ENCODE measurements around the gene BCL11B.

Gene BCL11B

GRCh38 chr14:99156090-99156425 lies 115.9 kb downstream of the BCL11B start:
- DNase-seq (ENCODE audit: insufficient read length, low spot score), result no peak
- no peak for FAIRE-seq
- no peak for TF ChIP-seq CTCF (IDR thresholded peaks at IDR 0.05; ENCODE audit: insufficient read depth, missing control alignments)

GRCh38 chr14:99155173-99156089 lies 116.6 kb downstream of the BCL11B start:
- TF ChIP-seq CTCF (IDR thresholded peaks at IDR 0.05; ENCODE audit: insufficient read depth, missing control alignments), result no peak
- FAIRE-seq, result no peak
- no peak for DNase-seq (ENCODE audit: insufficient read length, low spot score)

GRCh38 chr14:99150236-99150635 lies 121.8 kb downstream of the BCL11B start:
- TF ChIP-seq CTCF (IDR thresholded peaks at IDR 0.05; ENCODE audit: insufficient read depth, missing control alignments), result no peak
- no peak for DNase-seq (ENCODE audit: insufficient read length, low spot score)
- no peak for FAIRE-seq

GRCh38 chr14:99148861-99149610 lies 123.0 kb downstream of the BCL11B start:
- TF ChIP-seq CTCF (IDR thresholded peaks at IDR 0.05; ENCODE audit: insufficient read depth, missing control alignments), result no peak
- no peak for FAIRE-seq
- no peak for DNase-seq (ENCODE audit: insufficient read length, low spot score)

- FAIRE-seq (no peak), DNase-seq (ENCODE audit: insufficient read length, low spot score) (no peak)
- TF ChIP-seq CTCF (IDR thresholded peaks at IDR 0.05; ENCODE audit: insufficient read depth, missing control alignments), result no peak
Observed at GRCh38 chr14:99148131-99148530, 123.9 kb downstream of the BCL11B start.

GRCh38 chr14:99147366-99147740 lies 124.6 kb downstream of the BCL11B start:
- DNase-seq (ENCODE audit: insufficient read length, low spot score) (no peak), FAIRE-seq (no peak)
- TF ChIP-seq CTCF (IDR thresholded peaks at IDR 0.05; ENCODE audit: insufficient read depth, missing control alignments), result no peak

Measured in D721Med (cell line).